Activated B cell treated with CpG ODN at 0.5 μM for 24 hours (primary cell): ENCODE measurements around the gene LILRB4. TPM values are rescaled to one million over a fixed set of nuclear protein-coding genes. Genes with fewer than 3 reads are reported as not detected.
"Not testable (repeated sequence)": the region's sequence is repeated elsewhere in the genome, so short reads cannot be mapped to it uniquely, and the experiment has no call there.

ENCODE experiments used
- ATAC-seq: fragments of 200-7000 bp; cut with Tn5 transposase; one replicate; pipeline ENCODE4 v1.10.0; 2021; ENCODE audit warnings: low read depth, mild to moderate bottlenecking, moderate library complexity
- CTCF ChIA-PET: fragments of 350-600 bp; sonication (Branson Sonifier 250); formaldehyde crosslinking; loops from one replicate; lab custom pipeline; 2021; ENCODE audit warnings: antibody characterized with exemption; lab: Charles Lee
- POLR2A ChIA-PET: fragments of 350-600 bp; sonication (Branson Sonifier 250); formaldehyde crosslinking; loops from one replicate; lab custom pipeline; 2021; ENCODE audit warnings: antibody characterized with exemption; lab: Charles Lee
- DNase-seq: peaks from one replicate; pipeline ENCODE4 v3.0.0; 2022
- H3K27ac Mint-ChIP-seq: one replicate; pipeline ENCODE4 v1.8.0; 2020; ENCODE audit warnings: mixed read lengths
- H3K27me3 Mint-ChIP-seq: one replicate; pipeline ENCODE4 v1.8.0; 2021; ENCODE audit warnings: mixed read lengths
- H3K36me3 Mint-ChIP-seq: one replicate; pipeline ENCODE4 v1.8.0; 2021; ENCODE audit warnings: low read depth, mixed read lengths
- H3K4me1 Mint-ChIP-seq: one replicate; pipeline ENCODE4 v1.8.0; 2021; ENCODE audit warnings: mixed read lengths
- H3K4me3 Mint-ChIP-seq: one replicate; pipeline ENCODE4 v1.8.0; 2020; ENCODE audit warnings: mild to moderate bottlenecking, mixed read lengths
- H3K9me3 Mint-ChIP-seq: one replicate; pipeline ENCODE4 v1.8.0; 2020; ENCODE audit warnings: mixed read lengths
- CTCF ChIP-seq: fragments of 200-600 bp; IDR thresholded peaks from one replicate; pipeline ENCODE4 v1.8.0; 2022; ENCODE audit warnings: antibody characterized with exemption, mild to moderate bottlenecking
- intact Hi-C: fragments of 100-400 bp; cut with micrococcal nuclease; formaldehyde crosslinking; loops from one replicate; pipeline ENCODE4 v1.15.1; 2024
- total RNA-seq: library from RNA; stranded (reverse); gene quantifications from 2 replicates; pipeline ENCODE4 v1.2.3, GENCODE V29; 2022

Gene LILRB4
- total RNA-seq, 1 donor from 2014 or later: 1.4 TPM

- H3K4me1 Mint-ChIP-seq: peaks cover 3% of the 10 kb centered on the region
- no peak overlapping the region for H3K4me3 Mint-ChIP-seq
- no peak overlapping the region for H3K27ac Mint-ChIP-seq
- H3K27me3 Mint-ChIP-seq: peaks cover 37% of the 10 kb centered on the region
- DNase-seq: no peak
- POLR2A ChIA-PET: no interaction called here
- peaks cover 6% of the 10 kb centered on the region for H3K9me3 Mint-ChIP-seq
- ATAC-seq: no peak
- intact Hi-C loops: no loop called here
- H3K36me3 Mint-ChIP-seq: no peaks in the 10 kb centered on the region
- TF ChIP-seq CTCF: no peak
- CTCF ChIA-PET: no interaction called here
Observed at GRCh38 chr19:54692298-54692615, 29.5 kb downstream of the LILRB4 start.

GRCh38 chr19:54694648-54695047 is 31.9 kb downstream of the LILRB4 start:
- no peaks in the 10 kb centered on the region for H3K36me3 Mint-ChIP-seq
- H3K4me3 Mint-ChIP-seq: no peak overlapping the region

GRCh38 chr19:54696117-54696548 is 33.3 kb downstream of the LILRB4 start:
- Mint-ChIP-seq H3K9me3 (peaks cover 6% of the 10 kb centered on the region), H3K27ac (no peak overlapping the region), H3K4me1 (peaks cover 3% of the 10 kb centered on the region), H3K36me3 (no peaks in the 10 kb centered on the region), H3K27me3 (peaks cover 42% of the 10 kb centered on the region), H3K4me3 (no peak overlapping the region)
- no peak for ATAC-seq
- POLR2A ChIA-PET: no interaction called here
- intact Hi-C loops: no loop called here
- DNase-seq: no peak
- TF ChIP-seq CTCF: no peak
- CTCF ChIA-PET: no interaction called here

More at GRCh38 chr19:54694648-54695047, 31.9 kb downstream of the LILRB4 start:
- Mint-ChIP-seq H3K27ac (no peak overlapping the region), H3K27me3 (peaks cover 42% of the 10 kb centered on the region), H3K9me3 (peaks cover 6% of the 10 kb centered on the region), H3K4me1 (peaks cover 3% of the 10 kb centered on the region)
- DNase-seq (no peak), ATAC-seq (no peak)
- POLR2A ChIA-PET: no interaction called here
- intact Hi-C loops: no loop called here
- CTCF ChIA-PET: no interaction called here
- no peak for TF ChIP-seq CTCF

- ChIA-PET POLR2A (no interaction called here), CTCF (no interaction called here)
- no peak overlapping the region for H3K27ac Mint-ChIP-seq
- no peaks in the 10 kb centered on the region for H3K36me3 Mint-ChIP-seq
- no peak overlapping the region for H3K4me3 Mint-ChIP-seq
- H3K27me3 Mint-ChIP-seq: peaks cover 36% of the 10 kb centered on the region
- peaks cover under 1% of the 10 kb centered on the region for H3K4me1 Mint-ChIP-seq
- no peak for TF ChIP-seq CTCF
- peaks cover 4% of the 10 kb centered on the region for H3K9me3 Mint-ChIP-seq
- intact Hi-C loops: no loop called here
- DNase-seq: no peak
- no peak for ATAC-seq
Observed at GRCh38 chr19:54696766-54697165, 34.0 kb downstream of the LILRB4 start.

- DNase-seq, H3K9me3 Mint-ChIP-seq, ATAC-seq, CTCF ChIA-PET, H3K36me3 Mint-ChIP-seq, intact Hi-C loops, H3K4me1 Mint-ChIP-seq, H3K27ac Mint-ChIP-seq, H3K4me3 Mint-ChIP-seq: not testable (repeated sequence)
- H3K27me3 Mint-ChIP-seq: peaks cover 30% of the 10 kb centered on the region
- POLR2A ChIA-PET: interaction anchor here (0.7 kb wide), 1 partner anchor 18 kb away, joined by 3 read pairs; no protein-coding TSS in a partner anchor
Observed at GRCh38 chr19:54697716-54698115, 34.9 kb downstream of the LILRB4 start.

- no peaks in the 10 kb centered on the region for H3K36me3 Mint-ChIP-seq
- no peak overlapping the region for H3K27ac Mint-ChIP-seq
- no peak overlapping the region for H3K4me3 Mint-ChIP-seq
- ATAC-seq: no peak
- H3K27me3 Mint-ChIP-seq: peaks cover 17% of the 10 kb centered on the region
- intact Hi-C loops: no loop called here
- no peak for TF ChIP-seq CTCF
- no peak for DNase-seq
- H3K9me3 Mint-ChIP-seq: no peaks in the 10 kb centered on the region
- POLR2A ChIA-PET: no interaction called here
- CTCF ChIA-PET: no interaction called here
- no peaks in the 10 kb centered on the region for H3K4me1 Mint-ChIP-seq
Observed at GRCh38 chr19:54704928-54705327, 42.1 kb downstream of the LILRB4 start.
